ENCODE results near the gene MYO1C. TPM values are rescaled to one million over a fixed set of nuclear protein-coding genes. Genes with fewer than 3 reads are reported as not detected.

The MYO1C gene
- total RNA-seq, 4 donors from 2014 or later: 89.1 to 276 (median 116) TPM

DNA sequence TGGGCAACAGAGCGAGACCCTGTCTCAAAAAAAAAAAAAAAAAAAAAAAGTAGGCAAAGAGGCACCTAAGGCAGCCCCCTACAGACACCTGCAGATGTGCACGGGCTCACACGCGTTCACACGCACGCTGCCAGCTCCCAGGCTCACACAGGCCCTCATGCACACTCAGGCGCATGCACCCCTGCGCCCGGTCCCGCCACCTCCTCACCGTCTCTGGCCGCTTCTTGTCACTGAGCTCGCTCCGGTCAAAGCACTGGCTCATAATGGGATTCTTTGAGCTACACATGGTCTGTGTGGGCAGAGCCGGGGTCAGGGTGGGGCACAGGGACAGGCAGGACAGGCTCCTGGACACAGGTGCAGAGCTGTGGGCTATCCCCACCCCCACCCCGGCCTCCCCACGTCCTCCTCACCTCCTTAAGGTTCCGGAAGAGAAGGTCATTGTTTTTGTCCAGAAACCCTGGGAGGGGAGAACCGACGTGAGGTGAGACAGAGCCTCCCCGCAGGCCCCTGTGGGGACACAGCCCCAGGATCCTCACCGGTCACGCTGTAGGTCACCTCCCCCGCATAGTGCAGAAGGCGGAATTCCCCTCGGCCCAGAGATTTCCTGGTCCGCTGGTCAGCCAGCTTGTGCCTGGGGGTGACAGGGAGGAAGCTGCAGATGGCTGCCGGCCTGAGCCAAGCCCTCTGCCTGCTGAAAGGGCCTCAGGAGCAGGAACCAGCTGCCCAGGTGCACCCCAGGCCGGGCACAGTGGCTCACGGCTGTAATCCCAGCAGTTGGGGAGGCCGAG lies 17.9 kb downstream of the MYO1C start:
- Histone ChIP-seq H3K4me1 (no peaks in the 10 kb centered on the region), H3K36me3 (no peaks in the 10 kb centered on the region), H3K9me3 (no peaks in the 10 kb centered on the region), H3K27ac (peak overlapping the region in 1 of 2 donors; percentile 33), H3K4me3 (no peak overlapping the region), H3K27me3 (no peaks in the 10 kb centered on the region)
- no peak for DNase-seq
- TF ChIP-seq, protein P1, sequence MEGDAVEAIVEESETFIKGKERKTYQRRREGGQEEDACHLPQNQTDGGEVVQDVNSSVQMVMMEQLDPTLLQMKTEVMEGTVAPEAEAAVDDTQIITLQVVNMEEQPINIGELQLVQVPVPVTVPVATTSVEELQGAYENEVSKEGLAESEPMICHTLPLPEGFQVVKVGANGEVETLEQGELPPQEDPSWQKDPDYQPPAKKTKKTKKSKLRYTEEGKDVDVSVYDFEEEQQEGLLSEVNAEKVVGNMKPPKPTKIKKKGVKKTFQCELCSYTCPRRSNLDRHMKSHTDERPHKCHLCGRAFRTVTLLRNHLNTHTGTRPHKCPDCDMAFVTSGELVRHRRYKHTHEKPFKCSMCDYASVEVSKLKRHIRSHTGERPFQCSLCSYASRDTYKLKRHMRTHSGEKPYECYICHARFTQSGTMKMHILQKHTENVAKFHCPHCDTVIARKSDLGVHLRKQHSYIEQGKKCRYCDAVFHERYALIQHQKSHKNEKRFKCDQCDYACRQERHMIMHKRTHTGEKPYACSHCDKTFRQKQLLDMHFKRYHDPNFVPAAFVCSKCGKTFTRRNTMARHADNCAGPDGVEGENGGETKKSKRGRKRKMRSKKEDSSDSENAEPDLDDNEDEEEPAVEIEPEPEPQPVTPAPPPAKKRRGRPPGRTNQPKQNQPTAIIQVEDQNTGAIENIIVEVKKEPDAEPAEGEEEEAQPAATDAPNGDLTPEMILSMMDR (IDR thresholded peaks at IDR 0.05): no peak
- no peak for TF ChIP-seq POLR2A (IDR thresholded peaks at IDR 0.05)
- intact Hi-C loops (cut with DNase I; ENCODE audit: low total_unique reads): no loop called here

DNA sequence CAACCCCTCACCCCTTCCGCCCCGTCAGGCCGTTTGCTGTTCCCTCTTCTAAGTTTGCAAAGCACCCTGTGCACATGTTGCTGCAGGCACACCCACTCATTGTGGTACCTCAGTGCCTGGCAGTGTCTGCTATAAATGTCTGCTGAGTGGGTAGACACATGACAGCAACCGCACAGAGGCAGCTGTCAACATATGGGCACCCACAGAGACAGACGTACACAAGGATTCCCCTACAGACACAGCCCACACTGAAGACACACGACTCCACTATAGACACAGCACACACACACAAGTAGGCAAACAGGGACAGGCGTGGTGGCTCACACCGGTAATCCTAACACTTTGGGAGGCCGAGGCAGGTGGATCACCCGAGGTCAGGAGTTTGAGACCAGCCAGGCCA lies 18.6 kb downstream of the MYO1C start:
- Histone ChIP-seq H3K36me3 (no peaks in the 10 kb centered on the region), H3K4me1 (no peaks in the 10 kb centered on the region), H3K9me3 (no peaks in the 10 kb centered on the region), H3K4me3 (no peak overlapping the region), H3K27me3 (no peaks in the 10 kb centered on the region), H3K27ac (no peak overlapping the region)
- intact Hi-C loops (cut with DNase I; ENCODE audit: low total_unique reads): no loop called here
- DNase-seq: no peak
- TF ChIP-seq, protein P1 (IDR thresholded peaks at IDR 0.05): no peak
- no peak for TF ChIP-seq POLR2A (IDR thresholded peaks at IDR 0.05)

DNA sequence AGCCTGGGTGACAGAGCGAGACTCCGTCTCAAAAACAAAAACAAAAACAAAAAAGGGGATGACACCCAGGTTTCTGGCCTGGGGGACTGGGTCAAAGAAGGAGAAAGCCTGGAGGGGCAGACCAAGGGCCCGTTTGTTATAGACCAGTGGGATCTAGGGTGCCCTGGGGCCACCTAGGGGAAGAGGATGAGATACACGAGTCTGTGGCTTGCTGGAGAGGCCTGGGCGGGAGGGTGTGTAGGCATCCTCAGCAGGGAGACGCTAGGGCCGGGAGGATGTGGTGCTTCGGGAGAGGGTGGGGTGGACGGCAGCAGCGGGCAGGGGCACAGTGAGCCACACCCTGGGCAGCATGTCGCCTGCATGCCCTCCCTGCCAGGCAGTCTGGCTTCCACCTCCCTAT lies 19.3 kb downstream of the MYO1C start:
- TF ChIP-seq POLR2A (IDR thresholded peaks at IDR 0.05): no peak
- TF ChIP-seq, protein P1 (IDR thresholded peaks at IDR 0.05): no peak
- DNase-seq: no peak
- Histone ChIP-seq H3K27ac (no peak overlapping the region), H3K9me3 (no peaks in the 10 kb centered on the region), H3K36me3 (no peaks in the 10 kb centered on the region), H3K4me1 (no peaks in the 10 kb centered on the region), H3K4me3 (no peak overlapping the region), H3K27me3 (no peaks in the 10 kb centered on the region)
- intact Hi-C loops (cut with DNase I; ENCODE audit: low total_unique reads): no loop called here

DNA sequence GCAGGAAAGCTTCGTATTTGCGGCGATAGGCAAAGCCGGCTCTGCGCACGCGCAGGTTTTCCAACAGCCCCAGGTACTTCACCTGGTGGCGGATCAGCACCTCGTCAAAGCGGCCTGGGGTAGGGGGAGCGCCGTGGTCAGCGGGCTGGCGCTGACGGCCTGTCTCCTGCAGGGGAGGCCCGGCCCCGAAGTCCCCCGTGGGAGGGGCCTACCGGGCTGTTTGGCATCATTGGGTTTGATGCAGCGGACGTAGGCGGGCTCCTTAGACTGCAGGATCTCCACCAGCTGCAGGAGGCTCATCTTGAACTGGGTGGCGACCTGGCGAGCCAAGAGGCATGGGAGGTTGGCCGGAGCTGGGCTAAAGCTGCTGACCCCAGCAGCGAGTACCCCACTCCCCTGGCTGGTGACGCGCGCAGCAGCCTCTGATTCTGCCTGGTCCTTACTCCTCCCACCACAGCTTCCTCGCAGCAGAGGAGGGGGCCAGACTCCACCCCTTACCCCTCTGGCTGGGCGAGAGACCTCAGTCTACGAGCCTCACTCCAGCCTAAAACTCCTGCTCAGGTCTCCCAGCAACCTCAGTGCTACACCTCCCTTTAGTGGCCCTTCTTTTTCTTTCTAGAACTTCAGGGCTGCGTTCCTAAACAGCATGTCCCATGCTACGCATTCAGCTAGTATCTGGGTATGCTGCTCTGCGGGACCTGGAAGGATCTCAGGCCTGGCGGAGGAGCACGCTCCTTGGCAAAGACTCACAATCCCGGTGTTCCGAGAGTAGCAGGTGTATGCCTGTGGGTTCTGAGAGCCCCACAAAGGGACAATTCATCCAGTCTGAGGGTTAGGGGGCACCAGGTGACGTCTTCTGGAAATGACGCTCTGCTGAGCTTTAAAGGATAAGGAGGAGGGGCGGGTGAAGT lies 20.3 kb downstream of the MYO1C start:
- H3K4me1 ChIP-seq: no peaks in the 10 kb centered on the region
- H3K9me3 ChIP-seq: no peaks in the 10 kb centered on the region
- H3K27ac ChIP-seq: no peak overlapping the region
- TF ChIP-seq, protein P1 (IDR thresholded peaks at IDR 0.05): no peak
- no peak for TF ChIP-seq POLR2A (IDR thresholded peaks at IDR 0.05)
- H3K4me3 ChIP-seq: no peak overlapping the region
- intact Hi-C loops (cut with DNase I; ENCODE audit: low total_unique reads): no loop called here
- H3K27me3 ChIP-seq: no peaks in the 10 kb centered on the region
- no peak for DNase-seq
- H3K36me3 ChIP-seq: no peaks in the 10 kb centered on the region

DNA sequence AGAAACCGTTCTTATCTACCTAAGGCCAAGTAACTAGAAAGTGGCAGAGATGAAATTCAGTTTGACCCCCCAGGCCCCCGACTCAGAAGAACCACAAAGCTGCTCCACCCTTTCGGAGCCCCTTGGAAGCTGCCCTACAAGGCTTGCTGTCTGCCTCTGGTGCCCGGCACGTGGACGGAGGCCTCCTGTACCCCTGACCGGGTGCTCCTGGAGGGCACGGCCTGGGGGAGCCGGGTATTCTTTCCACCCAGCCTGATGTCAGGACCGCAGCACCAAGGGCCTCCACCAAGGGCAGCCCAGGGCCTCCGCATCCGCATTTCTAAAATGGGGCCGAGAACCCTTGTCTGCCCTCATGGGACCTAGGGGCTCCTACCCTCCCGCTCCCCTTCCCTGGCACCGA lies 21.0 kb downstream of the MYO1C start:
- Histone ChIP-seq H3K4me1 (no peaks in the 10 kb centered on the region), H3K27ac (no peak overlapping the region), H3K4me3 (no peak overlapping the region), H3K9me3 (no peaks in the 10 kb centered on the region), H3K36me3 (no peaks in the 10 kb centered on the region), H3K27me3 (no peaks in the 10 kb centered on the region)
- TF ChIP-seq POLR2A (IDR thresholded peaks at IDR 0.05): no peak
- TF ChIP-seq, protein P1 (IDR thresholded peaks at IDR 0.05): no peak
- intact Hi-C loops (cut with DNase I; ENCODE audit: low total_unique reads): no loop called here
- DNase-seq: no peak
